HepG2 (cell line): ENCODE measurements around the gene ZFAND4. TPM values are rescaled to one million over a fixed set of nuclear protein-coding genes. Genes with fewer than 3 reads are reported as not detected.

Source experiments
- CC2D1A ChIP-seq: sonication (generic); formaldehyde crosslinking; IDR thresholded peaks from 2 replicates; pipeline ENCODE4 v1.8.1; 2023; ENCODE audit warnings: mild to moderate bottlenecking, missing genetic modification reagents
- E2F2 ChIP-seq: sonication (generic); formaldehyde crosslinking; IDR thresholded peaks from 2 replicates; pipeline ENCODE4 v1.4.0; 2020; ENCODE audit warnings: missing genetic modification reagents, borderline replicate concordance
- EED ChIP-seq: sonication (generic); formaldehyde crosslinking; IDR thresholded peaks from 2 replicates; pipeline ENCODE4 v1.5.0; 2020; ENCODE audit warnings: mild to moderate bottlenecking, missing genetic modification reagents
- FIP1L1 ChIP-seq: fragments of 200-400 bp; formaldehyde crosslinking; IDR thresholded peaks from 2 replicates; pipeline ENCODE4 v1.6.1; 2018; ENCODE audit warnings: low read depth, mild to moderate bottlenecking, low read length, moderate library complexity, borderline replicate concordance; ENCODE audit not compliant: insufficient read depth
- HMGA1 ChIP-seq: sonication (generic); formaldehyde crosslinking; conservative IDR thresholded peaks from 2 replicates; pipeline ENCODE4 v1.4.0; 2020; ENCODE audit warnings: missing genetic modification reagents
- IRF2 ChIP-seq: IDR thresholded peaks from 2 replicates; pipeline ENCODE4 v1.6.1; 2018; ENCODE audit warnings: missing genetic modification reagents, missing compliant biosample characterization
- MTA3 ChIP-seq: sonication (generic); formaldehyde crosslinking; IDR thresholded peaks from 2 replicates; pipeline ENCODE4 v1.4.0; 2020; ENCODE audit warnings: missing genetic modification reagents
- SIX1 ChIP-seq: sonication (generic); formaldehyde crosslinking; IDR thresholded peaks from 2 replicates; pipeline ENCODE4 v1.4.0; 2020; ENCODE audit warnings: missing genetic modification reagents, borderline replicate concordance
- SKI ChIP-seq: fragments of 450-650 bp; IDR thresholded peaks from one replicate; pipeline ENCODE4 v1.6.1; 2018; ENCODE audit warnings: mild to moderate bottlenecking; ENCODE audit not compliant: partially characterized antibody
- SNAPC4 ChIP-seq: sonication (generic); formaldehyde crosslinking; IDR thresholded peaks from 2 replicates; pipeline ENCODE4 v1.4.0; 2020; ENCODE audit warnings: mild to moderate bottlenecking, missing genetic modification reagents
- SP4 ChIP-seq: sonication (generic); formaldehyde crosslinking; IDR thresholded peaks from 2 replicates; pipeline ENCODE4 v1.8.1; 2023; ENCODE audit warnings: mild to moderate bottlenecking, missing genetic modification reagents
- SRY ChIP-seq: sonication (generic); formaldehyde crosslinking; IDR thresholded peaks from 2 replicates; pipeline ENCODE4 v1.8.0; 2022; ENCODE audit warnings: mild to moderate bottlenecking, missing genetic modification reagents
- TFE3 ChIP-seq: IDR thresholded peaks from 2 replicates; pipeline ENCODE4 v1.6.1; 2016
- ZNF18 ChIP-seq: sonication (generic); formaldehyde crosslinking; IDR thresholded peaks from 2 replicates; pipeline ENCODE4 v1.8.0; 2022; ENCODE audit warnings: mild to moderate bottlenecking, missing genetic modification reagents; ENCODE audit not compliant: insufficient replicate concordance
- ZNF205 ChIP-seq: IDR thresholded peaks from 2 replicates; pipeline ENCODE4 v1.6.1; 2018; ENCODE audit warnings: missing biosample characterization, missing genetic modification reagents
- ZNF503 ChIP-seq: sonication (generic); formaldehyde crosslinking; IDR thresholded peaks from 2 replicates; pipeline ENCODE4 v1.4.0; 2020; ENCODE audit warnings: missing genetic modification reagents
- ZNF672 ChIP-seq: sonication (generic); formaldehyde crosslinking; IDR thresholded peaks from 2 replicates; pipeline ENCODE4 v1.8.1; 2022; ENCODE audit warnings: missing genetic modification reagents
- polyA plus RNA-seq, 8 experiments: library from polyadenylated mRNA; depleted of rRNA in 3 of 8; stranded (reverse) in 7 of 8; unstranded in 1 of 8; fragments of >200 nt; fragmentation: Illumina TruSeq in 4 of 8; extraction: Trizol in 4 of 8; gene quantifications; 2 replicates each; pipeline versions ENCODE4 v1.2.1 to v1.2.3, GENCODE V29; 2011 to 2016; ENCODE audit warnings: low read depth in 4 of 8, missing spikeins in 1 of 8, mixed read lengths in 1 of 8; ENCODE audit not compliant: insufficient read depth in 1 of 8
- total RNA-seq, 5 experiments: library from RNA; depleted of rRNA; stranded (reverse); fragments of >200 nt; fragmentation: Illumina TruSeq; extraction: Trizol; gene quantifications; 2 replicates each; pipeline ENCODE4 v1.2.3, GENCODE V29; 2016; ENCODE audit warnings: low read depth in 1 of 5

Gene ZFAND4
- total and polyA plus RNA-seq, 2 of the 13 experiments (the other 11 are each of a cell fraction or from before 2014, with no cell fraction given) = 2.9 to 9.2 TPM

GRCh38 chr10:45672181-45673073 is at the start of gene ZFAND4 (continued):
- TF ChIP-seq SNAPC4 (CRISPR knock-in tag) = peak; percentile 85; the same call in 1 of the 2 replicates
- TF ChIP-seq SP4 (CRISPR knock-in tag) = peak; percentile 97
- 0 out of 2 replicates have a peak, but pooled peaks have one; percentile 7 for TF ChIP-seq IRF2 (CRISPR knock-in tag)
- TF ChIP-seq FIP1L1 = no peak
- no peak; the same call in 1 of the 2 replicates for TF ChIP-seq ZNF205 (CRISPR knock-in tag)
- no peak for TF ChIP-seq MTA3 (CRISPR knock-in tag)
- peak; percentile 79 for TF ChIP-seq SKI
- peak; percentile 44 for TF ChIP-seq ZNF503 (CRISPR knock-in tag)
- TF ChIP-seq SRY = 0 out of 2 replicates have a peak, but pooled peaks have one; percentile 22
- no peak; the same call in 1 of the 2 replicates for TF ChIP-seq EED (CRISPR knock-in tag)
- TF ChIP-seq CC2D1A (CRISPR knock-in tag) = no peak
- peak; percentile 51; the same call in 1 of the 2 replicates for TF ChIP-seq TFE3
- no peak for TF ChIP-seq HMGA1 (CRISPR knock-in tag)
- no peak for TF ChIP-seq SIX1 (CRISPR knock-in tag)
- TF ChIP-seq ZNF18 = no peak
- no peak for TF ChIP-seq E2F2 (CRISPR knock-in tag)
- no peak for TF ChIP-seq ZNF672 (CRISPR knock-in tag)
